HG03565 (cell line): ENCODE measurements around the gene BMP8B.
"Not testable (repeated sequence)": the region's sequence is repeated elsewhere in the genome, so short reads cannot be mapped to it uniquely, and the experiment has no call there.

Experiments
- ATAC-seq: cut with Tn5 transposase; IDR thresholded peaks from one replicate; pipeline ENCODE4 v1.9.1; 2021; ENCODE audit warnings: mild to moderate bottlenecking, moderate library complexity; ENCODE audit not compliant: unreplicated experiment

The BMP8B gene

GRCh38 chr1:39816415-39817090 is 27.9 kb upstream of the BMP8B start:
- peak; percentile 40 for ATAC-seq

- ATAC-seq, result no peak
Observed at GRCh38 chr1:39812913-39813312, 24.2 kb upstream of the BMP8B start.

DNA sequence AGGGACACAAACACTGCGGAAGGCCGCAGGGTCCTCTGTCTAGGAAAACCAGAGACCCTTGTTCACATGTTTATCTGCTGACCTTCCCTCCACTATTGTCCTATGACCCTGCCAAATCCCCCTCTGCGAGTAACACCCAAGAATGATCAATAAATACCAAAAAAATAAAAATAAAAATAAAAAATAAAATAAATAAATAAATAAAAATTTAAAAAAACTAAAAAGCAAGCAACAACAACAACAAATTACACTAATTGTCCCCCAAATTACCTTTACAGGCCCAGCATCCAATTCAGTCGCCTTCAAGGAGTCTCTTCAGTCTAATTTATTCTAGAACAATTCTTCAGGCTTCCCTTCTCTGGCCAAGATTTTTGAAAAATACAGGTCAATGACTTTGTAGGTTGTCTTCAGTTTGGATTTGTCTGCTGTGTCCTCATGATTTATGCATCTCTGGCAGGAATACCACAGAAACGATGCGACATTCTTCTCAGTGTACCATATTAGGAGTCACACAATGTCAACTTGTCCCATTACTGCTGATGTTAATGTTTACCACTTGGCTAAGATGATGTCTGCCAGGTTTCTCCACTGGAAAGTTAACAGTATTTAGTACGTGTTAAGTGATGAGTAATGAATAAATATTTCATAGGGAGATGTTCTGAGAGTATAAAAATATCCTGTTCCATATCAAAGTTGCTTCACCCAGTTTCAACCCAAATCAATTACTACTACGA is 20.3 kb upstream of the BMP8B start:
- no peak for ATAC-seq

DNA sequence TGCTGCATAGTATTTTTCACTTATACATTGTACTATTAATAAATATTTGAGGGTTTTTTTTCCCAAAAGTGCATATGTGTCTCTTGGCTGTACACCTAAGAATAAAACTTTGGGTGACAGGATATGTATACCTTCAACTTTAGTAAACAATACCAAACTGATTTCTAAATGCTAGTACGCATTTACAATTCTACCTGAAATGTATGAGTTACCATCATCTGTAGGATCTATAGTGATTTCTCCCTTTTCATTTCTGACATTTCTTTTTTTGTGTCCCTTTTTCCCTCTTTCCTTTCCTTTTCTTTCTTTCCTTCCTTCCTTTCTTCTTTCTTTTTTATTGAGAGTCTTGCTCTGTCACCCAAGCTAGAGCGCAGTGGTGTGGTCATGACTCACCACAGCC is 16.7 kb upstream of the BMP8B start:
- ATAC-seq, result no peak

DNA sequence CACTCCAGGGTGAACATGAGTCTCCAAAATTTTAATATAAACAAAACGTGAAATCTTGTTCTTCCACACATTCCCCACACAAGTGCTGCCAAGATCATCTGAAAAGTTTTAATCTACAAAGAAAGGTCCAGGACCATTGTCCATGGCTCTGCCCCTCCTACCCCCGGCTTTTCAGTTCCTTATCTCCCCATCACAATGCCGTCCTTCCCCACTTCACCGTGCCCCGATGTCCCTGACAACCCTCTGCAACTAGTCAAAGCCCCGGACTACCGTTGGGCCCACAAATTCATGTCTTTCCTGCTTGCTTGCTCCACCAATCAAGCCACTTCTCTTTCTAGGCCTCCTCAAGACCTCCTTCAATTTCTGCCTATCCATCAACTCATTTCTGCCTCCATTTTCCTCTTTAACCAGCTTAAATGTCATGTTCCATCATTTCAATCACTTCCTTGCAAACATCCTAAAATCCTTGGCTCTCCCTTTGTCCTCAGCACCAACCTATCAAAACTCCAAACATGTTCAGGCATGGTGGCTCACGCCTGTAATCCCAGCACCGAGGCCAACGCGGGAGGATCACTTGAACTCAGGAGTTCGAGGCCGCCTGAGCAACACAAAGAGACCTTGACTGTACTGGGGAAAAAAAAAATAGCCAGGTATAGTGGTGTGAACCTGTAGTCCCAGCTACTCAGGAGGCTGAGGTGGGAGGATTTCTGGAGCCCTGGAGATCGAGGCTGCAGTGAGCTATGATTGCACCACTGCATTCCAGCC is 14.0 kb upstream of the BMP8B start:
- no peak for ATAC-seq

GRCh38 chr1:39800471-39800835 is 11.8 kb upstream of the BMP8B start:
- no peak for ATAC-seq

DNA sequence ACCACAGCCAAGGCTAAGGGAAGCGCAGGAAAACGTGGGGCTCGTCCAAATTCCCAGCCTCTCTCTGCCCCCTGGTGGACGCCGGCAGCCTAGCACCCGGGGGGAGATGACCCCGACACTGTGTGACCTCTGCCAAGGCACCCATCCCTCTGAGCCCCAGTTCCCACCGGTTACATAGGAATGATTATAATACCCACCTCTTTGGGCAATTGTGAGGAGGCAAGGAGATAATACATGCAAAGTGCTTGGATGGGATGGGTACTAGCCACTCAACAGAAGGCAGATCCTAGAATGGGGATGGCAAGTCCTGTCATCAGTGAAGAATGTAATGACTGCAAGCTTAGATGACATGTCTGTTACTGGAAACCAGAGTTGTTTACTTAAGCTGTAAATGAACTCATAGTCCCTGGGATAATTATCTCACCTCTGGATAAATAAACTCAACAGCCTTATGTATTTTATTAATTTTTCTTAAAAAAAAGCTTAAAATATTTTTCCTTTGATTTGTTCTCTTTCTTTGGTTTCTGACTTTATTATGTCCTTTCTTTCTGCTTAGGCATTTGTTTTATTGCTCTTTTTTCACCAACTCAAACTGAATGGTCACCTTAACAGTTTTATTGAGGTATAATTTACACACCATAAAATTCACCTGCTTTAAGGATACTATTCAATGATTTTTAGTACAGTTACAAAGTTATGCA is 11.3 kb upstream of the BMP8B start:
- peak; percentile 54 for ATAC-seq

DNA sequence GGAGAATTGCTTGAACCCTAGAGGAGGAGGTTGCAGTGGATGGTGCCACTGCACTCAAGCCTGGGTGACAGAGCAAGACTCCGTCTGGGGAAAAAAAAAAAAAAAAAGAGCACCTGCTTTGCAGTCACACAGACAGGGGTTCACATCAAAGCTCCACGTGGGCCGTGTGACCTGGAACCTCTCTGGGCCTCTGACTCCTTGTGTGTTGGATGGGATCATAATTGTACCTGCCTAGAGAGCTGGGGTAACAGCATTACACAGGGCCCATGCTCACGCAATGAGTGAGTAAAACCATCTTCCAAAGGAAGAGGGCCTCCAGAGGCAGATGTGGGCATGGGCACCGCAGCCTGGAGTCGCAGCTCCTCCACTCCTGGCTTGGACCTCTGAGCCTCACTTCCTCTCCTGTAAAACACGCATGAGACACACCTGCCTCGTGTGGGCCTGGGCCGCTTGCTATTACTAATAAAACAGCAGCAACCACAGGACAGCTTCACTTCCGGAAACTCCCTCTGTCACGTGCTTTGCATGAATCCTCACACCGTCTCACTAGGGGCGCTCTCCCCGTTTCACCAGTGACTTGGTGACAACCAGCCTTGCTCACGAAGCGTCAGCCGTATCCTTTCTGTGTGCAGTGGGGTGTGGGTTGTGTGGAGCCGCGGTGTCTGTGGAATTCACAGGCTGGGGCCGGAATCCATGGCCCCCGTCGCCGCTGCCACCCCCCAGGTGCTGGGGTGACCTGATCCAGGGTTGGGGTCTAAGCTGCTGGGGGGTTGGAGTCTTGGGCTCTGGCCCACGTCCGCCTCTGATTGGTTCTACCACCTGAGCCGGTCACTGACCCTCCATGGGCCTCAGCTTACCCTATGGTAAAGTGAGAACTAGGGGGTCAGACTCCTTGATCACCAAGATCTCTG is 10.4 kb upstream of the BMP8B start:
- peak; percentile 87 for ATAC-seq

DNA sequence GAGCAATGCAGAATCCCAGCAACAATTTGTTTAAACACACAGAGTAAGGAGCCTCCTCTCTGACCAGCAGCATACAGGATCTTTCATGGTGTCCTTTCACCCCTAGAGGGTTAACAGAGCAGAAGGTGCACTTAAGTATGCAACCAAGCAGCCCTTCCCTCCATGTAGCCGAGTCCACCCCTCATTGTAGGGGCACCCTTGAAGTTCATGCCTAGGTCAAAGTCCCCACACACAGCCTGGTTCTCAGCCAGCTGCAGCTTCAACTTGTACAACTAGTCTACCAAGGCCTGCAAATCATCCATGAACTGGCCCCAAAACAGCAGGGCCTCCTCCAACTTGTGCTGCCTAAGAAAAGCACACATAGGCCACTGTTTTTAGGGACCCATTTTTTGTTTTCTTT is 7.0 kb upstream of the BMP8B start:
- ATAC-seq, result no peak

- ATAC-seq, result no peak
Observed at GRCh38 chr1:39791838-39792237, 3.2 kb upstream of the BMP8B start.

DNA sequence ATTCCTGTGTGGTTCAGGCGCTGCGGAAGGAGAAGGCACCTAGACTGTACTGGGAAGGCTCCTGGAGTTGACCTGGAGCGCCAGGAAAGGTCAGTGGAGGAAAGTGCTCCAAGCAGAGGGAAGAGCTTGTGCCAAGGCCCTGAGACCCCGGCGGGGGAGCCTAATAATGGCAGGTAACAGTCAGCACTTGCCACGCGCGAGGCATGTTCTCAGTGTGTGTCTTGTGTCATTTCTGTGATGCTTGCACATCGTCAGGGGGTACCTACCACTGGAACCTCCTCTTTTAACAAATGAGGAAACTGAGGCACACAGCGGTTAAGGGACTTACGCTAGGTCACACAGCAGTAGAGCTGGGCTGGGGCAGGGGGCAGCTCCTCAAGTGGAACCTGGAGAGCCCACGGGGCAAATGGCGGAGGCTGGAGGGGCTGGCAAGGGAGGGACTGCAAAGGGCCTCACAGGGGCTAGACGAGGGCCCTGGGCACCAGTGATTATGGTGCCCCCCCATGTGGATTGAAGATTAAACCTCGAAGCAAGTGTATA is 976 bp upstream of the BMP8B start:
- no peak for ATAC-seq

- no peak for ATAC-seq
Observed at GRCh38 chr1:39788426-39788757, 273 bp downstream of the BMP8B start.

- not testable (repeated sequence) for ATAC-seq
Observed at GRCh38 chr1:39787964-39788363, 701 bp downstream of the BMP8B start.

- ATAC-seq, result no peak
Observed at GRCh38 chr1:39787468-39787867, 1.2 kb downstream of the BMP8B start.

DNA sequence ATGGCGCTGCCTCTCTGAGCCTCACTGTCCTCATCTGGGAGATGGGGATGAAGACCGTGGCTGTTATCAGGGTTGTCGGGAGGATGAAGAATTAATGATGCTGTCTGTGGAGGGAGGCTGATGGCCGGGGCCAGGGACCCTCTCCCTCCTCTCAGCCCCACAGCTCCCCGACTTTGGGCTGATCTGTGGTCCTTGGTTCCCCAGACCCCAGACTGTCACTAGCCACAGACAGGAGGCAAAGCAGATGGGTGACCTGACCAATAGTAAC is 1.6 kb downstream of the BMP8B start:
- ATAC-seq, result not testable (repeated sequence)

DNA sequence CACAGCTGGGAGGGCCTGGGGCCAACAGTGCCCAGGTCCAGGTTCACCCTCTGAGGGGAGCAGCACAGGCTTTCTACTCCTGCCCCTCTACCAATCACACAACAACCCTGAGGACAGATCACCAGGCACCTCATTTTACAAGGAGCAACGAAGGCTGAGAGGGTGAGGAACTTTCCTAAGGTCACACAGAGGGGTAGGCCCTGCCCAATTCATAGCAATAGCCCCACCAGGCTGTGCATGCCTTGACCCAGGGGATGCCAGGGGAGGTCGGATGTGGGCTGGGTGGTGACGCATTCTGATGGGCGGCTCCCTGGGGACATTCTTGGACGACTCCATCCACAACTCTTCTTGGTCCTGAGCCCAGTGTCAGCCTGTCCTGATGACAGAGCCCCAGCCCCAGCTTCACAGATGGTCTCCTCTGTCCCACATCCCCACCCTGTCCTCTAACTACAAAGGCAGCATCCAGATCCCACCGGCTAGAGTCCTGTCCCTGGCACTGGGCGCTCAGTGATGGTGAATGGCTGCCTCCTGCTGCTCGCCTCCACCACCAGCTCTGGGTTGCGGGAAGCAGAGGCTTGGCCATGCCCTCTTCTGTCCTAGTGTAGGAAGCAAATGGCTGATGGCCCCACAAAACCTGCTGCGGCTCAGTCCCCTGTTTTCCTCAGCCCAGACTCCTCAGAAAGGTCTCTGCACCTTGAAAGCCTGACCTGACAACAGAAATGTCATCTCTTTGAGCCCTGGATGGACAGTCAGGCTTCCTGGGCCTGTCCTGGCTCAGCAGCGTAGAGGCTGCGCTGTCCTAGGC is 2.2 kb downstream of the BMP8B start:
- not testable (repeated sequence) for ATAC-seq

DNA sequence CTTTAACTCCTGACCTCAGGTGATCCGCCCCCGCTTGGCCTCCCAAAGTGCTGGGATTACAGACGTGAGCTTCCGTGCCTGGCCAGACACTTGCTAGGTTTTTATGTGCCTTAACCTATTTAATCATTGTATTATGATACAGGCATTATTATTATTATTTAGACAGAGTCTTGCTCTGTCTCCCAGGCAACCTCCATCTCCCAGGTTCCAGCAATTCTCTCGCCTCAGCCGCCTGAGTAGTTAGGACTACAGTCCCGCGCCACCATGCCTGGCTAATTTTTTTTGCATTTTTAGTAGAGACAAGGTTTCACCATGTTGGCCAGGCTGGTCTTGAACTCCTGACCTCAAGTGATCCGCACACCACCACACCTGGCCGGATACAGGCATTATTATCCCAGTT is 6.0 kb downstream of the BMP8B start:
- ATAC-seq, result not testable (repeated sequence)

DNA sequence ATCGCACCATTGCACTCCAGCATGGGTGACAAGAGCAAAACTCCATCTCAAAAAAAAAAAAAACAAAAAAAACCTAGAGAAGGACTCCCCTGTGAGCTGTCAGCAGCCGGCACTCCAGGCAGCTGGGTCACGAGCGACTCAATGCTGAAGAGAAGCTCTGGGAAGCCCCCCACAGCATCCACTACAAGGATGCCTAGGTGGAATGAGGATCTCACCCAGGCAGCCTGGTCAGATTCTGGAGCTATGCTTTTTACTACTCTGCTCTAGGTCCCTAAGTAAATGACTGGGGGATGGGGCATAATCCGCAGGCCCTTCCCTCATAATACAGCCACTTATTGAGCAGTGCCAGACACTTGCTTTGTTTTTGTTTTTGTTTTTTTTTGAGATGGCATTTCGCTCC is 6.6 kb downstream of the BMP8B start:
- no peak for ATAC-seq

DNA sequence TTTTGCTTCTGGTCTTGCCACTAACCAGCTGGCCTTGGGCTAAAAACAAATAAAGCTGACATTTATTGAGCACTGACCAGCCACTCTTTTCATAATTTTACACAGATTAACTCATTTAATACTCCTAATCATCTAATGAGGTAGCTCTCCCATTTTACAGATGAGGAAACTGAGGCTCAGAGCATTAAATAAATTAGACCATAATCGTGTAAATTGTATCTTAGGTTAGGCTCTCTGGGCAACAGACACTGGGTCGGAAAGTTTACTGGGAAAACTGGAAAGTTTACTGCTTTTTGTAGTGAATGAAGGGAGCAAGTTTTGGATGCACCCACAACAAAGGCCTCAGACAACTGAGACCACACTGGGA is 7.3 kb downstream of the BMP8B start:
- no peak for ATAC-seq

- no peak for ATAC-seq
Observed at GRCh38 chr1:39779821-39780220, 8.8 kb downstream of the BMP8B start.
